ENCODE results near the gene ZNF516. TPM values are rescaled to one million over a fixed set of nuclear protein-coding genes. Genes with fewer than 3 reads are reported as not detected.

ZNF516 gene
- total and polyA plus RNA-seq, 2 of the 4 experiments (the other 2 are of a cell fraction): 7.9 to 16.9 TPM

DNA sequence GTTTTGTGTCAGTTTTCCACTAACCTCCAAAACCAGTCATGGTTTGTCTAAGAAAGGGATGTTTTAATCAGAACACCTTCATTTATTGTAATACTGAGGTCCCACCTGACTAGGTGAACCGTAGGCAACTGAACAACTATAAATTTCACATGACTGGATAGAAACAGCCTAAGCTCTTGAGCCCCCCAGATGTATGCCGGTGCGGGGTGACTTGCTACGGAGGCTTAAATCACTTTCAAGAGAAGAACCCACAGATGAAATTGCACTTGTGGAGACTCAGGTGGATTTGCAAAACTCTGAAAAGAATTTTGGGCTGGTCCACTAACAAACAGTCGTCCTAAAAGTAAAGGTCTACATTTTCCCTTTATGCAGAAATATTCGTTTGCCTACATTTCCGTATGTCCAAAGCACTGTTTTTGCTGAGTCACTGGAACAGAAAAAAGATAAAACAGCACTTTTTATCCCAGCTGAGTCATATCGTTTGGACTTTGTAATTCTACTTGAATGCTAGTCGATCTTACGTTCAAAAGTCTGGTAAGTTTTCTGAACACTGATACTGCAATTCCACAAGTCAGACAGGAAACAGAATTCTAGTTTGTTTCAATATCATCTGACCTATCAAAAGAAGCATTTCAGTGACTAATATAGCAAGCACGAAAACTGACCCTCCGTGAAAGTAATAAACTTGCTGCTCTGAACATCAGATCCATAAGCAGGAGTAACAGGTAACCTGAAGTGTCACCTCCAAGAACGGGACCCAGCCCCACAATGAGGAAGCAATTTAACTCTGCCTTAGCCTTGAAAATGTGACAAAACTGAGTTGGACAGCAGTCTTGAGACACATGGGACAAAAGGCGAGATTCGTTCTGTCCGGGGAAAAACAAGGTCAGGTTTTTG lies 18.1 kb downstream of the ZNF516 start:
- 50% methylated on average over 2 of the region's 16 CpGs; no CpG with 5 or more reads in 1 of the 2 experiments for WGBS, 2 experiments (ENCODE audit: extremely low coverage in 2 of 2, insufficient read length in 1 of 2)
- BruUV-seq (replicated peaks): TSS peak; percentile 10
- POLR2A ChIA-PET (ENCODE audit: unreplicated experiment): interaction anchor here (0.6 kb wide), 1 partner anchor 780 kb away, joined by 3 read pairs; no protein-coding TSS in a partner anchor
- TF ChIP-seq, protein P1, sequence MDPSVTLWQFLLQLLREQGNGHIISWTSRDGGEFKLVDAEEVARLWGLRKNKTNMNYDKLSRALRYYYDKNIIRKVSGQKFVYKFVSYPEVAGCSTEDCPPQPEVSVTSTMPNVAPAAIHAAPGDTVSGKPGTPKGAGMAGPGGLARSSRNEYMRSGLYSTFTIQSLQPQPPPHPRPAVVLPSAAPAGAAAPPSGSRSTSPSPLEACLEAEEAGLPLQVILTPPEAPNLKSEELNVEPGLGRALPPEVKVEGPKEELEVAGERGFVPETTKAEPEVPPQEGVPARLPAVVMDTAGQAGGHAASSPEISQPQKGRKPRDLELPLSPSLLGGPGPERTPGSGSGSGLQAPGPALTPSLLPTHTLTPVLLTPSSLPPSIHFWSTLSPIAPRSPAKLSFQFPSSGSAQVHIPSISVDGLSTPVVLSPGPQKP (IDR thresholded peaks at IDR 0.05; ENCODE audit: borderline replicate concordance, low read depth, low read length): no peak
- peak; percentile 100 for TF ChIP-seq NFE2L2 (IDR thresholded peaks at IDR 0.05; ENCODE audit: low read depth, low read length)
- no peak for TF ChIP-seq RFX5 (IDR thresholded peaks at IDR 0.05; ENCODE audit: low read depth, low read length)
- TF ChIP-seq MAFK (IDR thresholded peaks at IDR 0.05; ENCODE audit: low read depth, low read length): peak; percentile 98
- TF ChIP-seq BHLHE40 (IDR thresholded peaks at IDR 0.05; ENCODE audit: low read depth, low read length): no peak
- peak; percentile 60 for TF ChIP-seq CEBPB (IDR thresholded peaks at IDR 0.05; ENCODE audit: low read depth, low read length)
- peak; percentile 68 for TF ChIP-seq FOS (IDR thresholded peaks at IDR 0.05; ENCODE audit: low read depth, low read length)
- no peak for TF ChIP-seq MAZ (IDR thresholded peaks at IDR 0.05; ENCODE audit: borderline replicate concordance, low read depth, low read length)
- TF ChIP-seq RAD21 (IDR thresholded peaks at IDR 0.05; ENCODE audit: low read length): no peak
- TF ChIP-seq POLR2A (IDR thresholded peaks at IDR 0.05; ENCODE audit: low read depth, low read length): peak; percentile 53
- TF ChIP-seq, protein P2, sequence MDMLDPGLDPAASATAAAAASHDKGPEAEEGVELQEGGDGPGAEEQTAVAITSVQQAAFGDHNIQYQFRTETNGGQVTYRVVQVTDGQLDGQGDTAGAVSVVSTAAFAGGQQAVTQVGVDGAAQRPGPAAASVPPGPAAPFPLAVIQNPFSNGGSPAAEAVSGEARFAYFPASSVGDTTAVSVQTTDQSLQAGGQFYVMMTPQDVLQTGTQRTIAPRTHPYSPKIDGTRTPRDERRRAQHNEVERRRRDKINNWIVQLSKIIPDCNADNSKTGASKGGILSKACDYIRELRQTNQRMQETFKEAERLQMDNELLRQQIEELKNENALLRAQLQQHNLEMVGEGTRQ (IDR thresholded peaks at IDR 0.05; ENCODE audit: low read depth, low read length): no peak
- TF ChIP-seq RCOR1 (IDR thresholded peaks at IDR 0.05; ENCODE audit: insufficient replicate concordance, low read length): no peak
- no peak for TF ChIP-seq SMC3 (IDR thresholded peaks at IDR 0.05; ENCODE audit: low read depth, low read length)
- TF ChIP-seq MXI1 (IDR thresholded peaks at IDR 0.05; ENCODE audit: borderline replicate concordance, low read depth, low read length): no peak
- no peak for TF ChIP-seq CHD1 (IDR thresholded peaks at IDR 0.05; ENCODE audit: low read depth, low read length)

More for the DNA sequence above, 18.1 kb downstream of the ZNF516 start:
- peak overlapping the region; percentile 7 to 91; a peak in 2 of 4 replicates for H4K8ac ChIP-seq (ENCODE audit: low read depth in 2 of 2, low read length in 2 of 2)
- peaks cover 6% of the 10 kb centered on the region; the same call in 1 of the 2 replicates for H3K36me3 ChIP-seq (ENCODE audit: control insufficient read depth, insufficient read depth, low read length)
- H3K4me3 ChIP-seq (ENCODE audit: insufficient read depth, low read depth, low read length): peak overlapping the region; percentile 58
- DNase-seq: peak; percentile 97
- peak overlapping the region; percentile 81 for H4K5ac ChIP-seq (ENCODE audit: low read depth, low read length)
- H3K4ac ChIP-seq (ENCODE audit: low read depth, low read length): peak overlapping the region; percentile 91
- peak overlapping the region; percentile 69 for H3K14ac ChIP-seq (replicated peaks; ENCODE audit: low read depth, low read length)
- dilution Hi-C loops (cut with HindIII; ENCODE audit: low sequenced_read_pairs, unreplicated experiment) (no loop called here), in situ Hi-C loops (cut with MboI; ENCODE audit: low sequenced_read_pairs) (no loop called here), intact Hi-C loops (cut with micrococcal nuclease) (no loop called here)
- ATAC-seq (ENCODE audit: low read depth): peak; percentile 87
- peak overlapping the region; percentile 86 for H3K23ac ChIP-seq (ENCODE audit: low read depth, low read length)
- peaks cover 25% of the 10 kb centered on the region for H4K20me1 ChIP-seq (ENCODE audit: insufficient read depth, low read length)
- peak overlapping the region; percentile 59; the same call in 2 of the 3 replicates for H2BK15ac ChIP-seq (ENCODE audit: low read depth, low read length)
- CTCF ChIA-PET: no interaction called here
- peak overlapping the region; percentile 84 for H3K56ac ChIP-seq (ENCODE audit: extremely low read depth, insufficient read depth, low read length)
- peak overlapping the region; percentile 94 for H3K18ac ChIP-seq (ENCODE audit: low read depth, low read length)
- H3K27me3 ChIP-seq (ENCODE audit: control insufficient read depth, insufficient read depth, low read length): no peaks in the 10 kb centered on the region
- peaks cover 24 to 53% of the 10 kb centered on the region in 2 experiments for H3K79me1 ChIP-seq (ENCODE audit: low read depth in 1 of 2, low read length in 2 of 2)
- H2BK20ac ChIP-seq (ENCODE audit: low read depth, low read length): peak overlapping the region; percentile 86
- H3K9me3 ChIP-seq (ENCODE audit: control insufficient read depth, insufficient read depth, low read length): no peaks in the 10 kb centered on the region
- peaks cover 21% of the 10 kb centered on the region for H3K4me1 ChIP-seq (ENCODE audit: control insufficient read depth, insufficient read depth, low read length)
- H3K27ac ChIP-seq (ENCODE audit: insufficient read depth, low read length): peak overlapping the region; percentile 96
- H2AK9ac ChIP-seq (replicated peaks; ENCODE audit: low read depth, low read length, poor library complexity): peak overlapping the region; percentile 62
- peak overlapping the region; percentile 85 for H2AK5ac ChIP-seq (ENCODE audit: low read depth, low read length)
- peak overlapping the region; percentile 90 for H2BK5ac ChIP-seq (ENCODE audit: low read depth, low read length, poor library complexity, severe bottlenecking)
- peak overlapping the region; percentile 86 for H4K91ac ChIP-seq (ENCODE audit: insufficient read depth, low read depth, low read length)
- H2AFZ ChIP-seq (replicated peaks; ENCODE audit: low read length, poor library complexity): peak overlapping the region; percentile 56
- H3K9ac ChIP-seq (ENCODE audit: low read depth, low read length): peak overlapping the region; percentile 76
- peaks cover 18% of the 10 kb centered on the region for H3K9me1 ChIP-seq (ENCODE audit: insufficient read depth, low read length)
- peak overlapping the region; percentile 99 for H3K4me2 ChIP-seq (ENCODE audit: low read depth, low read length)
- peak overlapping the region; percentile 91 for H2BK120ac ChIP-seq (ENCODE audit: low read depth, low read length)
